GM23248 (cell line): ENCODE measurements around the gene STAC3. TPM values are rescaled to one million over a fixed set of nuclear protein-coding genes. Genes with fewer than 3 reads are reported as not detected.
"Not testable (repeated sequence)": the region's sequence is repeated elsewhere in the genome, so short reads cannot be mapped to it uniquely, and the experiment has no call there.

Experiments used
- DNase-seq: peaks from one replicate; pipeline ENCODE4 v3.0.0-alpha.2; 2015
- H2AFZ ChIP-seq: fragments of 200-600 bp; sonication (generic); 2 replicates; pipeline ENCODE4 v1.6.1; 2016; ENCODE audit warnings: antibody characterized with exemption
- H3F3A ChIP-seq: fragments of 200-600 bp; sonication (generic); 2 replicates; pipeline ENCODE4 v1.6.1; 2016; ENCODE audit warnings: mild to moderate bottlenecking, antibody characterized with exemption, mixed run types; ENCODE audit not compliant: insufficient read depth
- H3K27ac ChIP-seq: fragments of 200-600 bp; sonication (generic); 2 replicates; pipeline ENCODE4 v1.5.1; 2016; ENCODE audit warnings: mild to moderate bottlenecking
- H3K27me3 ChIP-seq: fragments of 200-600 bp; sonication (generic); replicated peaks from 2 replicates; pipeline ENCODE4 v1.6.1; 2016; ENCODE audit warnings: mild to moderate bottlenecking; ENCODE audit not compliant: insufficient read depth
- H3K36me3 ChIP-seq: fragments of 200-600 bp; sonication (generic); 2 replicates; pipeline ENCODE4 v1.6.1; 2016; ENCODE audit warnings: low read depth, mild to moderate bottlenecking
- H3K4me1 ChIP-seq: fragments of 200-600 bp; sonication (generic); 2 replicates; pipeline ENCODE4 v1.6.1; 2016; ENCODE audit warnings: mild to moderate bottlenecking; ENCODE audit not compliant: insufficient read depth
- H3K4me2 ChIP-seq: fragments of 200-600 bp; sonication (generic); one replicate; pipeline ENCODE4 v1.6.1; 2016; ENCODE audit warnings: mild to moderate bottlenecking; ENCODE audit not compliant: unreplicated experiment
- H3K4me3 ChIP-seq: fragments of 200-600 bp; sonication (generic); 2 replicates; pipeline ENCODE4 v1.5.1; 2016; ENCODE audit warnings: mild to moderate bottlenecking
- H3K79me2 ChIP-seq: fragments of 200-600 bp; sonication (generic); 2 replicates; pipeline ENCODE4 v1.6.1; 2016; ENCODE audit warnings: mild to moderate bottlenecking; ENCODE audit not compliant: insufficient read depth
- H3K9ac ChIP-seq: fragments of 200-600 bp; sonication (generic); 2 replicates; pipeline ENCODE4 v1.6.1; 2016; ENCODE audit warnings: mild to moderate bottlenecking
- H3K9me2 ChIP-seq: fragments of 200-600 bp; sonication (generic); 2 replicates; pipeline ENCODE4 v1.6.1; 2016; ENCODE audit warnings: mixed run types, mild to moderate bottlenecking, moderate library complexity; ENCODE audit not compliant: insufficient read depth
- H3K9me3 ChIP-seq: fragments of 200-600 bp; sonication (generic); one replicate; pipeline ENCODE4 v1.6.1; 2017; ENCODE audit warnings: low read depth
- H4K20me1 ChIP-seq: fragments of 200-600 bp; sonication (generic); 2 replicates; pipeline ENCODE4 v1.6.0; 2016; ENCODE audit not compliant: insufficient read depth
- EZH2 ChIP-seq: fragments of 200-600 bp; sonication (generic); IDR thresholded peaks from 2 replicates; pipeline ENCODE4 v1.6.1; 2018; ENCODE audit warnings: antibody characterized with exemption, mild to moderate bottlenecking; ENCODE audit not compliant: insufficient read depth, poor library complexity, severe bottlenecking
- EZH2phosphoT487 ChIP-seq: fragments of 200-600 bp; sonication (generic); IDR thresholded peaks from 2 replicates; pipeline ENCODE4 v1.6.1; 2018; ENCODE audit warnings: antibody characterized with exemption, moderate library complexity, mild to moderate bottlenecking, low read depth; ENCODE audit not compliant: insufficient read depth
- WGBS, 2 experiments: methylation state at CpG; one replicate each; pipeline ENCODE4 v1.1.6; 2015 to 2017; ENCODE audit warnings: low lambda C conversion rate in 2 of 2, low coverage in 1 of 2; ENCODE audit errors: missing lambda C conversion rate in 2 of 2; 5-methylcytosine and 5-hydroxymethylcytosine counted together
- in situ Hi-C: fragments of 300-500 bp; cut with MboI; formaldehyde crosslinking; loops from 2 replicates; pipeline ENCODE4 v1.15.0; 2020
- polyA plus RNA-seq: library from polyadenylated mRNA; unstranded; fragments of >200 nt; fragmentation: Nextera tagmentation; extraction: Ambion mirVana; gene quantifications from 2 replicates; pipeline ENCODE4 v1.2.1, GENCODE V29; 2016
- total RNA-seq: library from RNA; depleted of rRNA; stranded (reverse); fragments of >200 nt; shearing (Covaris generic); gene quantifications from 2 replicates; pipeline ENCODE4 v1.2.3, GENCODE V29; 2014; rRNA removed

Gene STAC3
- total RNA-seq (0.32 and 1.3 TPM in 2 replicates), polyA plus RNA-seq (0.35 and 0.52 TPM in 2 replicates)

DNA sequence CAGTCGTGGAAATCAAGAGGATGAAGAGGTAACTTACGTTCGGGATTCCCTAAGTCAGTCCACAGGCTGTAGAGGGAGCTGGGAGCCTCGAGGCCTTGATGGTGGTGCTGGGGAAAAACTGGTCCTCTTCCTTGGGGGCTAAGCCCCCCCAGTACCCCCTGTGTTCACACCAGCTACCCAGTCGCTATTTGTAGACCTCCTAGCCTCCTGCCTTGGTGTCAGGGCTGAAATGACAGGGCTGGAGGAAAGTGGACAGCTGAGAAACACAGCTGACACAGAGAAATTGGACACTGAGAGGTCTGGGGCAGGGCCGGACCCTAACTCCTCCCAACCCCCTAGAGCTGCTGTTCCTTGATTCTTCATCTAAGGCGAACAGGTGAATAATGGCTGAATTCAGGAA is at the start of gene STAC3:
Gene STAC3, minus strand, starts transcription at position 232 of the 400 bp plus-strand sequence. CDS start 1,551 bp downstream, outside the sequence.
- TF ChIP-seq EZH2phosphoT487 = no peak
- TF ChIP-seq EZH2 = no peak
- Histone ChIP-seq H3K79me2 (no peaks in the 10 kb centered on the region), H3F3A (no peaks in the 10 kb centered on the region; the same call in 1 of the 2 replicates), H2AFZ (no peak within 1 kb of the TSS), H3K27me3 (no peaks in the 10 kb centered on the region), H3K9me3 (no peaks in the 10 kb centered on the region), H4K20me1 (no peaks in the 10 kb centered on the region), H3K27ac (no peak within 1 kb of the TSS), H3K4me3 (no peak within 1 kb of the TSS), H3K4me1 (no peaks in the 10 kb centered on the region), H3K36me3 (peaks cover 4% of the 10 kb centered on the region; the same call in 1 of the 2 replicates), H3K9me2 (no peaks in the 10 kb centered on the region), H3K4me2 (no peak within 1 kb of the TSS), H3K9ac (no peak within 1 kb of the TSS)
- no peak for DNase-seq
- in situ Hi-C loops = no loop called here
- 61 to 66% methylated on average over 7 of the region's 7 CpGs for WGBS, 2 experiments

- H3K9me2 ChIP-seq = no peaks in the 10 kb centered on the region
- H3K27ac ChIP-seq = no peak overlapping the region
- H3K27me3 ChIP-seq = no peaks in the 10 kb centered on the region
- no peak overlapping the region for H3K4me2 ChIP-seq
- no peak overlapping the region for H3K4me3 ChIP-seq
- no peaks in the 10 kb centered on the region for H3K79me2 ChIP-seq
- TF ChIP-seq EZH2phosphoT487 (no peak), EZH2 (no peak)
- H3K9me3 ChIP-seq = no peaks in the 10 kb centered on the region
- no peaks in the 10 kb centered on the region for H4K20me1 ChIP-seq
- no peaks in the 10 kb centered on the region for H3K4me1 ChIP-seq
- in situ Hi-C loops = no loop called here
- DNase-seq = no peak
- 45 to 59% methylated on average over 1 of the region's 1 CpG for WGBS, 2 experiments
- peaks cover 39% of the 10 kb centered on the region for H3K36me3 ChIP-seq
- H3K9ac ChIP-seq = no peak overlapping the region
- no peaks in the 10 kb centered on the region for H3F3A ChIP-seq
- H2AFZ ChIP-seq = no peak overlapping the region
Observed at GRCh38 chr12:57299514-57300016, 48.6 kb upstream of the STAC3 start.

DNA sequence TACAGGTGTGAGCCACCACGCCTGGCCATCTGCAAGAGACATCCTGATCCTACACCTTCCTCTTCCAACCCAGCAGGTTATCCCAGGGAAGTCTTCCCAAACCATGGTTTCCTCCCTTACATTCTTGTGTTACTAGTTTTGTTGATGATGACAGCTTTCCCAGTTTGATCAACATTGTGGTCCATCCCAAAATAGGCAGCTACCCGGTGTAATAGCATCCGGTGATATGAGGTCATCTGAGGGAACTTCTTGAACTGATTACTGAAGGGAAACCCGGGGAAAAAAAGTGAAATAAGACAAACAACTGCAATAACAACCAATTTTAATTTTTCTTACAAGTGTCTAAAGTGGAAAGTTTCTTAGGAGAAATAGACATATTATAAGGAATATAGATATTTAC is 45.3 kb upstream of the STAC3 start:
- H3K4me1 ChIP-seq = no peaks in the 10 kb centered on the region
- H3K27ac ChIP-seq = no peak overlapping the region
- H3K27me3 ChIP-seq = no peaks in the 10 kb centered on the region
- H3K4me2 ChIP-seq = no peak overlapping the region
- no peak overlapping the region for H2AFZ ChIP-seq
- no peaks in the 10 kb centered on the region for H4K20me1 ChIP-seq
- H3K9me3 ChIP-seq = no peaks in the 10 kb centered on the region
- no peaks in the 10 kb centered on the region for H3K9me2 ChIP-seq
- no peak overlapping the region for H3K4me3 ChIP-seq
- no peaks in the 10 kb centered on the region for H3K79me2 ChIP-seq
- no peak for TF ChIP-seq EZH2
- no peak for TF ChIP-seq EZH2phosphoT487
- no peak for DNase-seq
- 59 to 66% methylated on average over 4 of the region's 4 CpGs for WGBS, 2 experiments
- in situ Hi-C loops = no loop called here
- no peak overlapping the region for H3K9ac ChIP-seq
- H3F3A ChIP-seq = no peaks in the 10 kb centered on the region
- H3K36me3 ChIP-seq = peaks cover 39% of the 10 kb centered on the region

DNA sequence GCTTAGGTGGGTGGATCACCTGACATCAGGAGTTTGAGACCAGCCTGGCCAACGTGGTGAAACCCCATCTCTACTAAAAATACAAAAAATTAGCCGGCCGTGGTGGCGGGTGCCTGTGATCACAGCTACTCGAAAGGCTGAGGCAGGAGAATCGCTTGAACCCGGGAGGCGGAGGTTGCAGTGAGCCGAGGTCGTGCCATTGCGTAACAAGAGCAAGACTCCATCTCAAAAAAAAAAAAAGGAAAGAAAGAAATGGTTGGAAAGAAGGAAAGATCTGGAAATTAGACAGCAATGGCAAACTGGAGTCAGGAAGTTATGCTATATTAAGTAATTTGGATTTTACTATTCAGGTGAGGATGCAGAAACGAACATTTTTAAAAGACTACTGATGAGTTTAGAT is 31.1 kb upstream of the STAC3 start:
- H3K36me3 ChIP-seq, H3K9me3 ChIP-seq, H3K27me3 ChIP-seq, in situ Hi-C loops, H3K9me2 ChIP-seq, H3K9ac ChIP-seq, H3K4me3 ChIP-seq, DNase-seq, H3K27ac ChIP-seq, H3K79me2 ChIP-seq, H2AFZ ChIP-seq, H4K20me1 ChIP-seq, H3K4me2 ChIP-seq: not testable (repeated sequence)
- WGBS, 2 experiments = 94 to 96% methylated on average over 11 to 12 of the region's 12 CpGs
- H3K4me1 ChIP-seq = peaks cover 17% of the 10 kb centered on the region
- peaks cover 32% of the 10 kb centered on the region for H3F3A ChIP-seq
